ENCODE data around the gene HTR1E. TPM values are rescaled to one million over a fixed set of nuclear protein-coding genes. Genes with fewer than 3 reads are reported as not detected.

HTR1E gene
- total and polyA plus RNA-seq, 2 donors (not counting 1 experiment from before 2014, with no cell fraction given): not detected

DNA sequence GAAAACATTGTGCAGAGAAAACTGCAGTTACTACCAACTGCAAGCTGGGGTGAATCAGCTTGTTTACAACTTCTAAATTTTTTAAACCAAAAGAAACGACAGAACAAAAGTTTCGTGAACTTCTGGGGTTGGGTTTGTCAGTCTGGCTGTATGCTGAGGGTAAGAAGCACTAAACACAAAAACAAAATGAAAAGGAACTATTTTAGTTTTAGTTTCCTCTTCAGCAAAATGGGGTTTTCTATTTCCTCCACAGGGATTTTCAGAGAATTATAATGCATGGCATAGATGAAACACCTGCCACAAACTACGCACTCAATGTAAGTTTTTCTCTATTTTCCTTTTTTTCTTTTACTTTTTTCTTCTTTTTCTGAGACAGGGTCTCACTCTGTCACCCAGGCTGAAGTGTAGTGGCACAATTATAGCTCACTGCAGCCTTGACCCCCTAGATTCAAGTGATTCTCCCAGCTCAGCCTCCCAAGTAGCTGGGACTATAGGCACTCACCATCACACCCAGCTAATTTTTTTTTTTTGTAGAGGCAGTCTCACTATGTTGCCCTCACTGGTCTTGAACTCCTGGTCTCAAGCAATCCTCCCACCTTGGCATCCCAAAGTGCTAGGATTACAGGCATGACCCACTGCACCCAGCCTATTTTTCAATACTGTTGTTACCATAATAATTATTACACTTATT lies 117.0 kb downstream of the HTR1E start:
- Histone ChIP-seq H2AFZ (ENCODE audit: low read length) (no peak overlapping the region), H3K79me2 (ENCODE audit: control insufficient read depth, insufficient read depth, low read length) (no peaks in the 10 kb centered on the region), H3K36me3 (ENCODE audit: control insufficient read depth, insufficient read depth, low read length) (no peaks in the 10 kb centered on the region), H3K4me3 (replicated peaks in 1 of 4; ENCODE audit: control extremely low read depth in 1 of 4, insufficient read depth in 1 of 4, low read depth in 3 of 4, low read length in 4 of 4) (no peak overlapping the region), H3K9ac (ENCODE audit: insufficient read depth, low read length) (no peak overlapping the region), H3K9me3 (ENCODE audit: control insufficient read depth, insufficient read depth, low read depth, low read length) (no peaks in the 10 kb centered on the region), H4K20me1 (ENCODE audit: control insufficient read depth, extremely low read depth, insufficient read depth, low read length) (no peaks in the 10 kb centered on the region), H3K4me1 (ENCODE audit: control insufficient read depth, extremely low read depth, insufficient read depth, low read length) (no peaks in the 10 kb centered on the region), H3K27ac (ENCODE audit: insufficient read depth, low read length) (no peak overlapping the region), H3K27me3 (ENCODE audit: control insufficient read depth, insufficient read depth, low read length) (no peaks in the 10 kb centered on the region), H3K4me2 (ENCODE audit: extremely low read depth, insufficient read depth, low read length) (no peak overlapping the region)
- TF ChIP-seq CTCF (conservative IDR thresholded peaks at IDR 0.05 in 1 of 2, IDR thresholded peaks at IDR 0.05 in 1 of 2; ENCODE audit: low read depth in 1 of 2, low read length in 2 of 2): no peak
- no peak for TF ChIP-seq EZH2 (IDR thresholded peaks at IDR 0.05; ENCODE audit: low read length, missing control alignments)
- DNase-seq (ENCODE audit: low read depth in 2 of 2): no peak

DNA sequence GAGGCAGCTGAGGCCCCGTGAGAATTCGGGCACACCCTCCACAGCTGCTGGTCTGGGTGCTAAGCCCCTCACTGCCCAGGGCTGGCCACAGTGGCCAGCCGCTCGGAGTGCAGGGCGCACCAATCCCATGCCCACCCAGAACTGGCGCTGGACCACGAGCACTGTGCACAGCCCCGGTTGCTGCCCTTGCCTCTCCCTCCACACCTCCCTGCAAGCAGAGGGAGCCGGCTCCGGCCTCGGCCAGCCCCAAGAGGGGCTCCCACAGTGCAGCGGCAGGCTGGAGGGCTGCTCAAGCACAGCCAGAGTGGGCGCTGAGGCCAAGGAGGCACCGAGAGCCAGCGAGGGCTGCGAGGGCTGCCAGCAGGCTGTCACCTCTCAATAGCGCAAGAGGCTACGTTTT lies 122.6 kb downstream of the HTR1E start:
- Histone ChIP-seq H3K27ac (ENCODE audit: insufficient read depth, low read length) (no peak overlapping the region), H3K79me2 (ENCODE audit: control insufficient read depth, insufficient read depth, low read length) (no peaks in the 10 kb centered on the region), H4K20me1 (ENCODE audit: control insufficient read depth, extremely low read depth, insufficient read depth, low read length) (no peaks in the 10 kb centered on the region), H2AFZ (ENCODE audit: low read length) (no peak overlapping the region), H3K4me1 (ENCODE audit: control insufficient read depth, extremely low read depth, insufficient read depth, low read length) (no peaks in the 10 kb centered on the region), H3K4me3 (replicated peaks in 1 of 4; ENCODE audit: control extremely low read depth in 1 of 4, insufficient read depth in 1 of 4, low read depth in 3 of 4, low read length in 4 of 4) (no peak overlapping the region), H3K9ac (ENCODE audit: insufficient read depth, low read length) (no peak overlapping the region), H3K9me3 (ENCODE audit: control insufficient read depth, insufficient read depth, low read depth, low read length) (no peaks in the 10 kb centered on the region), H3K27me3 (ENCODE audit: control insufficient read depth, insufficient read depth, low read length) (peaks cover 3% of the 10 kb centered on the region), H3K36me3 (ENCODE audit: control insufficient read depth, insufficient read depth, low read length) (no peaks in the 10 kb centered on the region), H3K4me2 (ENCODE audit: extremely low read depth, insufficient read depth, low read length) (no peak overlapping the region)
- no peak for DNase-seq (ENCODE audit: low read depth in 2 of 2)
- TF ChIP-seq CTCF (conservative IDR thresholded peaks at IDR 0.05 in 1 of 2, IDR thresholded peaks at IDR 0.05 in 1 of 2; ENCODE audit: low read depth in 1 of 2, low read length in 2 of 2) (no peak), EZH2 (IDR thresholded peaks at IDR 0.05; ENCODE audit: low read length, missing control alignments) (no peak)

DNA sequence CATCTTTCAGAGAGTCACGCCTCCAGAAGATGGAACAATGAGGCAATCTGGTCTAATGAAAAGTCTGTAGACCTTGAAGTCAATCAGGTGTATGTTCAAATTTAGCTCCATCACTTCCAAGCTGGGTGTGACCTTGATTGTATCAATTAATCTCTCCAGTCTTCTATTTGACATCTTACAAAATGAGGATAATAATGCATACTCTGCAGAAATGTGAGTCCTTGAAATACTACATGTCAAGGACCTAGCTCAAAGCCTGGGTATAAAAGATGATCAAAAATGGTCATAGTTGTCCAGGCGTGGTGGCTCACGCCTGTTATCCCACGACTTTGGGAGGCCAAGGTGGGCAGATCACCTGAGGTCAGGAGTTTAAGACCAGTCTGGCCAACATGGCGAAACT lies 127.8 kb downstream of the HTR1E start:
- no peaks in the 10 kb centered on the region for H3K79me2 ChIP-seq (ENCODE audit: control insufficient read depth, insufficient read depth, low read length)
- H3K4me1 ChIP-seq (ENCODE audit: control insufficient read depth, extremely low read depth, insufficient read depth, low read length): no peaks in the 10 kb centered on the region
- no peak overlapping the region for H3K9ac ChIP-seq (ENCODE audit: insufficient read depth, low read length)
- no peaks in the 10 kb centered on the region for H4K20me1 ChIP-seq (ENCODE audit: control insufficient read depth, extremely low read depth, insufficient read depth, low read length)
- H2AFZ ChIP-seq (ENCODE audit: low read length): no peak overlapping the region
- TF ChIP-seq CTCF (conservative IDR thresholded peaks at IDR 0.05 in 1 of 2, IDR thresholded peaks at IDR 0.05 in 1 of 2; ENCODE audit: low read depth in 1 of 2, low read length in 2 of 2) (no peak), EZH2 (IDR thresholded peaks at IDR 0.05; ENCODE audit: low read length, missing control alignments) (no peak)
- DNase-seq (ENCODE audit: low read depth in 2 of 2): no peak
- peaks cover 3% of the 10 kb centered on the region for H3K27me3 ChIP-seq (ENCODE audit: control insufficient read depth, insufficient read depth, low read length)
- H3K27ac ChIP-seq (ENCODE audit: insufficient read depth, low read length): no peak overlapping the region
- H3K36me3 ChIP-seq (ENCODE audit: control insufficient read depth, insufficient read depth, low read length): no peaks in the 10 kb centered on the region
- no peak overlapping the region for H3K4me3 ChIP-seq (replicated peaks in 1 of 4; ENCODE audit: control extremely low read depth in 1 of 4, insufficient read depth in 1 of 4, low read depth in 3 of 4, low read length in 4 of 4)
- H3K9me3 ChIP-seq (ENCODE audit: control insufficient read depth, insufficient read depth, low read depth, low read length): no peaks in the 10 kb centered on the region
- no peak overlapping the region for H3K4me2 ChIP-seq (ENCODE audit: extremely low read depth, insufficient read depth, low read length)

Other genes with a start within 250 kb of the HTR1E start
- not detected in 2 replicates for gene CGA, start 157.6 kb downstream of the HTR1E start, total RNA-seq
- gene CGA, start 157.6 kb downstream of the HTR1E start, polyA plus RNA-seq: 0.09 and 0.18 TPM in 2 replicates
- 22.6 and 23.6 TPM in 2 replicates for gene ZNF292, start 218.0 kb downstream of the HTR1E start, total RNA-seq
- gene ZNF292, start 218.0 kb downstream of the HTR1E start, polyA plus RNA-seq: 7.3 and 14.3 TPM in 2 replicates